GM12891 (cell line): ENCODE measurements around the gene NRIP1.

Source experiments
- PAX5 ChIP-seq: IDR thresholded peaks from 2 replicates; pipeline ENCODE4 v1.6.1; 2011; ENCODE audit warnings: low read length, moderate library complexity, mild to moderate bottlenecking; ENCODE audit not compliant: insufficient read depth, severe bottlenecking
- POLR2A ChIP-seq: IDR thresholded peaks from 2 replicates; pipeline ENCODE4 v1.6.1; 2011; ENCODE audit warnings: low read depth, low read length, control low read depth
- POLR2AphosphoS5 ChIP-seq: IDR thresholded peaks from 2 replicates; pipeline ENCODE4 v1.6.1; 2011; ENCODE audit warnings: low read depth, low read length, control low read depth
- POU2F2 ChIP-seq: IDR thresholded peaks from 2 replicates; pipeline ENCODE4 v1.6.1; 2011; ENCODE audit warnings: low read depth, mild to moderate bottlenecking, control low read depth, low read length, moderate library complexity
- SPI1 ChIP-seq: IDR thresholded peaks from 2 replicates; pipeline ENCODE4 v1.6.1; 2011; ENCODE audit warnings: low read depth, low read length, control low read depth

GRCh38 chr21:15020797-15021196 lies 44.0 kb downstream of the NRIP1 start:
- TF ChIP-seq SPI1 (no peak), POLR2A (no peak), PAX5 (no peak), POLR2AphosphoS5 (no peak), POU2F2 (no peak)
